Measurements from ENCODE around the gene CNTF.

The CNTF gene

DNA sequence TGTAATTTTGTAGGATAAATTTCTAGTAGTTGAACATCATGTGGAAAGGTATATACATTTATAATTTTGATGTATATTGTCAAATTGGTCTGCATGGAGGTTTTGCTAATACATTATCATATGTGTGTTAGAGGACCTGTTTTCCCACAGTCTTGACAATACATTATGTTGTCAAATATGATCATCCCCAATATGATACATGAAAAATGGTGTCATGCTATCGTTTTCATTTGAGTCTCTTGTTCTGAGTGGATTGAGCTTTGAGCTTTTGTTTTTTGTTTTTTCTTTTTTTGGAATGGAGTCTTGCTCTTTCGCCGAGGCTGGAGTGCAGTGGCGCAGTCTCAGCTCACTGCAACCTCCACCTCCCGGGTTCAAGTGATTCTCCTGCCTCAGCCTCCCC lies 14.1 kb upstream of the CNTF start:
- DNase-seq: no peak

DNA sequence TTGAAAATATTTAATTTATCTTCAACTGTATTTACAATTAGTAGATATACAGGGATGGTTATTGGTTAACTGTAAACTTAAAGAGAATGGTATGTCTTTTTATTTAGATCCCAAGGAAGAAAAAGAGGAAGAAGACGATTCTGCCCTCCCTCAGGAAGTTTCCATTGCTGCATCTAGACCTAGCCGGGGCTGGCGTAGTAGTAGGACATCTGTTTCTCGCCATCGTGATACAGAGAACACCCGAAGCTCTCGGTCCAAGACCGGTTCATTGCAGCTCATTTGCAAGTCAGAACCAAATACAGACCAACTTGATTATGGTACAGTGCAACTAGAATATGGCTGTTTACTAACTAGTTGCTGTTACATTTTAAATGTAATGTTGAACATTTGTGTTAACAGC lies 12.7 kb upstream of the CNTF start:
- DNase-seq: no peak

DNA sequence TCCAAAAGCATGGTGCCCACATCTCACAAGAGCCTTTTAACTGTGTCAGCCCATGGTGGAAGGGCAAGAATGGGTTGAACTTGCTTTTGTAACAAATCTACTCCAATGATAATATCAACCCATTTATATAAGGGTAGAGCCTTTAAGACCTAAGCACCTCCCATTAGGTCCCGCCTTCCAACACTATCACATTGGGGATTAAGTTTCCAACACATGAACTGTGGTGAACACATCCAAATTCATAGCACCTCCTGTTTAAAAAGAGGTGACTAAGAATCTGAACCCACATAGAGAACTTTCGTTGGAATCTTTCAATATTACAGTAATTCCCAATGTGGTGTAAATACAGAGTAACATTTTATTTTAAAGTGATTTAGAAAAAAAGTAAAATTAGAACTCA lies 9.2 kb upstream of the CNTF start:
- no peak for DNase-seq

DNA sequence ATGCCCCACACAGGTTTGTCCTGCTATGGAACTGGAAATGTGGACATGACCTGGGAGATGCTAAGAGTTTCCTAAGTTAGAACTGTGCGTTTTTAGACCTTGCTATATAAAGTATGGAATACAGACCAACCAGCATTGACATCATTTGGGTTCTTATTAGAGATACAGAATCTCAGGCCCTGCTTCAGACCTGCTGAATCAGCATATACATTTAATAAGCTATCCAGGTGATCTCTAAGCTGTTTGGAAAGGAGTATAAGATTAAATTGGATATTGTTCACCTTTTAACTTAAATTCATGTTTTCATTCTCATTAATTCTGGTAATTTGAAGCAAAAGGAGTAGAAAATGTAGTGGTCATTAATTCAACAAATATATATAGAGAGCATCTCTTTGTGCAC lies 6.9 kb upstream of the CNTF start:
- no peak for DNase-seq

DNA sequence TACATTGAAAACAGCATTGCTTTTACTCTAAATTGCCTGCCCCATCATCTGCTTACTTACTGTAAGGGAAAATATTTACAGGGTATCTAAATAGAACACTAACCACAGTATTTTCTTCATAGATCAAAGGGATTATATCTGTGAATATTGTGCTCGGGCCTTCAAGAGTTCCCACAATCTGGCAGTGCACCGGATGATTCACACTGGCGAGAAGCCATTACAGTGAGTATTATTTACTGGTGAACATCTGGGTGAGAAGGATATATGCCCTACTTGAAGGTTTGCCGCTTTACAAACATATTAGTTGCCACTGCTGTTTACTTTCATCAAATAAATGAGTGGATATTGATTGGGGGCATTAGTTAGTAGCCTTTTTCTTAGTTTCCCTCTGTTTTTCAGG lies 5.9 kb upstream of the CNTF start:
- no peak for DNase-seq

DNA sequence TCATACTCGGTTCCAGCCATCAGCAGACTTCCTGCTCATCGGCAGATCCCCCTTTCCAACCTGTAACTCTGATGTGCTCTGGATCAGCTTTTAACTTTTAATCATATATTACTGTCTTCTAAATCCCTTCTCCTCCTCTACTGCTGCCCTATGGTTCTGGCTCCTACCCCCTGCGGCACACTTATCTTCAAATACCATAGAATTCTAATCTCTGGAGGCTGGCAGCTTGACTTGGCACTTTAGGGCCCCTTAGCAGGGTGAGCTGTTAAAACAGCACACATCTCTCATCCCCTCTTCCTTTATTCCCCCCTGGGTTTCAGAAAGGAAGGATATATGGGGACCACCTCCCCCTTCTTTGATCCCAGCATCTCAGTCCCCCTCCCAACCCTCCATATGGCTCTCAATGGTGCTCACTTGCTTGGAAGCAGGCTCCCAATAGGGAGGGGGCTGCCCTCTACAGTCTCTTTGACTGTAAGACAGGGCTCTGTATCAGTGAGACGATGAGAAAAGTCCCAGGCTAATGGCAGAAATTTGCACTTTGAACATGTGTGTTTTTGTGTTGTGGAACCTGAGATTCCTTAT lies 4.4 kb upstream of the CNTF start:
- no peak for DNase-seq

DNA sequence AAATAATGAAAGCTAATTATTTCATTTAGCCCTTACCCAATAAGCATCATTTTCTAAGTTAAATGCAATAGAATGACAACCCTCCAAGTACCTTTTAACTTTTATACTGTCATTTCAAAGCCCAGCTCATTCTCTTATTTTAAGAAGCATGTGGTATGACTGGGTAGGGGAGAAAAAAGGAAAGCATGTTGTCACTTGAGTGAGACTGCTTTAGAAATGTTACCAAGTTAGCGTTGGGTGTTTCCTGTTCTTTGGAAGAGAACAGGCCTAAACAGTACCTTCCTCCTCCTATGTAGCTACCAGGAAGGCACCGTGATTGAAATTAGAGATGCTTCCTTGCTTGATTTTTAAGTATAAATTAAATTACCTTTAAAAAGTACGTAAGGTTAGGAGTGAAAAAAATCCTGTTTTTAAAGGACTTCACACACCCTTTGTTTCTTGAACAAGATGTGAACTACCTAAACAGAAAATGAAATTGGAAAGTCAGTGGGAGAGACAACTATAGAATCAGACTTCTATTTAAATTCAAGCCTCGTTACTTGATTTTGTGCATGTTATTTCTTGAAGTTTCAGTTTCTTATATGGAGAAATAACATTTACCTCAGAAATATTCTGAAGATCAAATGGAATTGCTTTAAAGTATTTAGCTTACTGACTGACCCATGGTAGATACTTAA lies 741 bp upstream of the CNTF start:
- no peak for DNase-seq

DNA sequence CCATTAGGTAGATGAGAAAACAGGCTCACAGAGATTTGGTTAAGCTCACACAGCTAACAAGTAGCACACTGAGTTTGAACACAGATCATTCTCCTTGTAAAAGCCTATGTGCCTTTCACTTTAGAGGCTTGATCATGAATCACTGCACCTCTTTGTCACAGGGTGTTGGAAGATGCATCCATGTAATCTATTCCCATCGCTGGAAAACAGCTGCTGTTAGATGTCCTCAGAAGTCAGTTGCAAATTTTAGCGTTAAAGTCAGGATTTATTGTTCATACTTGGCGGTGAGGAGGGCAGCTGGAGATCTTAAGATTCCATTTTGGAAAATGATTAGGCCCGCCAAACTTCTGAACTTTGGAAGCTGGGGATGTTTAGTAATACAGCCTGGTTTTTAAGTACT lies 2.6 kb downstream of the CNTF start:
- no peak for DNase-seq

DNA sequence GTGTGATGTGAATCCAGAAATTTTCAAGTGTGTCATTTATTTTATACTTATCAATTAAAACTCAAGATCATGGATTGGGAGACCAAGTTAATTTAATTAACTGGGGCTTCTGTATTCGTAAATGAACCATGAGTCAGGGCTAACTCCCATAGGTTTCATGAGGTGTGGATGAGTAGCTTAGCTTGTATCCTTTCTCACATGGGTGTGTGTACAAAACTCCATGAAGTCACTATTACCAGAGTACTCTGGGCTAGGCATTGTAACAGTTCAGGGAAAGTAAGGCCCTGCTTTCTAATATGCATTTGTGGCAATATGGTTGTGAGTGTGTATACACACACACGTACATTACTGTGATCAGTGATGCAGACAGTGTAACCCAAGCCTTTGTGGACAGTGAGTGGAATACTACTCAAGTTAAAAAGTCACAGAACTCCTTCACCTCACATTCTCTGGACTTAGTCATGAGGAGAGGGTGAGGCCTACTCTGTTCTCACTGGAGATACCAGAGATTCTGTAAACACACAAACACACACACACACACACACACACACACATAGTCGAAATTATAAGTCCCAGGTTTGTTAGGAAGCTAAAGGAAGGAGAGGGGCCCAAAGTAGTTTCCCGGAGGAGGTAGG lies 3.5 kb downstream of the CNTF start:
- no peak for DNase-seq

DNA sequence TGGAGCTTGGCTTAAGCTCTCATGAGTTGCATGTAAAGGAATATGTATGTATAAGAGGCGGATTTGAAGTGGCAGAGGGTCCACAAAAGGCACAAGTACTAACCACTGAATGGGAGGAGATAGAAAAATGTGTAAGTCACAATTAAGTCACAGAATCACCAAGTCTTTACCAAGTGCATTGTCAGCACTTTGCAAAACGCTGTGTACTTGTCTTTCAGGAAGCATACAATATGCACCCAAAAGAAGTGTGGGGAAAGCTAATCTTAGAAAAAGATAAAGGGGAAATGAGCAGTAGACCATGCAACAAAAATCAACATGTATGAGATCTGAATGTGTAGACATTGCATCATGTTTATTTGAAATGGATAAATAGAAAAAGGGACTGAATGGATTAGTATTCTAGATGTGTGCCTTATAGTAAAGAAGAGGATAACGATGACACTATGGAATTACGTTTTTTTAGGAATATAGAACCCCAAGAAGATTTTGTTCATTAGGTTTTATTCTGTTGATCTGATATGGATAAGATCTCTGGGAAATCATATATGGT lies 4.5 kb downstream of the CNTF start:
- no peak for DNase-seq

DNA sequence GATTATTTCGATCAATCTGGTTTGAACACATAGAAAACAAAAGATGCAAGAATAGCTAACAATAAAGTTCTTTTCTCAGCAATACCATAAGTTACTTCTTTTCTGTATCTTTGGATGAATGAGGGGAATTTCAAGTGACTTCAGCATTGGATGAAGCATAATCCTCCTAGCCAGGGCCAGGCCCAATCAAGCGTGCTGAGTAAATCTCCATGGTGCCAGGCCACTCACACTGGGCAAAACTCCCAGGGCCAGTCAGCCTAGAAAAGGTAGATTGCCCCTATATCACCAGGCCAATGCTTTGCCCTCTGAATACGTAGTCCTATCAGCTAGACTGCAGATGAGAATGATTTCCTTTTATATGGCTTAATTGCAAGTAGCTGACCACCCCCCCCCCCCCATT lies 6.0 kb downstream of the CNTF start:
- no peak for DNase-seq

DNA sequence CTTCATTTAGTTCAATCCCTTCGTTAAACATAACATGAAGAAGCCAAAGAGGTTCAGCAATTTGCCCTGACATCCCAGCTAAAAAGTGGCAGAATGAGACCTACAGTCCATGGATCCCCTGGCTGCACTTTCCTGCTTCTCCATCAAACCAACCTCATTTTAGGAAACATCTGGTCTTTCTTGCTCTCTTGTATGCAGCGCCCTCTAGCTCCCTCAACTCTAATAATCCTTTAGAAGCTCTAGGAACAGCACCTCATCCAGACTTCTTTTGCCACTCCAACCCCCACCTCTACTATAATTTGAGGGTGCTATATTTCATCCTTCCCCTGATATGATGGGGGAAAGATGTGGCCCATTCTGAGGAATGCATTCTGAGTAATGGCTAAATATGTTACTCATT lies 7.4 kb downstream of the CNTF start:
- no peak for DNase-seq

DNA sequence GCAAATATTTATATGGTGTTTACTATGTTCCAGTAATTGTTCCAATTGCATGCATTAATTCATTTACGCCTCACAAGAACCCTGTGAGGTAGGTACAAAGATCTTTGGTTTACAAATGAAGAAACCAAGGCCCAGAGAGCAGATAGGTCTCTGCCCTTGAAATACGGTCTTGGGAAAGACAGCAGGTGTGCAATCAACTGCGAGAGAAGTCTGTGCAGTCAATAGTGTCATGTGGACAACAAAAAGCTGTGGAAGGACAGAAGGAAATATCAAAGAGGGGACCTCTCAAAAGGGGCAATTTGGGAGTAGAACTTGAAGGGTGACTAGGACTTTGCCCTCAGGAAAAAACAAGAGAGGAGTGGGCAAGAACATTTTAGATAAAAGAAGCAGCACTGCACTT lies 8.9 kb downstream of the CNTF start:
- no peak for DNase-seq

DNA sequence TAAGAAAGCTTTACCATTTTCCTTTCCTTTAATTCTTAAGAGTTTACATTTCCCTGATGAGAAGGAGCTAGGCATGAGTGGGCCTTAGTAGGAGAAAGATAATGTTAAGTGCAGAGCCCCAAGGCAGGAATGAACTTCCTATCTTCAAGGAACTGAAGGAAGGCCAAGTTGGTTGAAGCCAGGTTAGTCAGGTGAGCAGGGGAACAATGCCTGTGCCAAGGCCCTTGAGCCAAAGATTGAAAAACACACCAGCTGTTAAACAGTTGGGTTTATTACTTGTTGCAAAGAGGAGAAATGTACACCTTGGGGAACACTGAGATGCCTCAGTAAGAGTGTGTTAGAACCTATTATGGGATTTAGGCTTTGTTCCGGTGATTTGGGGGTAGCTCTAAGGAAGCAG lies 10.0 kb downstream of the CNTF start:
- DNase-seq: no peak

DNA sequence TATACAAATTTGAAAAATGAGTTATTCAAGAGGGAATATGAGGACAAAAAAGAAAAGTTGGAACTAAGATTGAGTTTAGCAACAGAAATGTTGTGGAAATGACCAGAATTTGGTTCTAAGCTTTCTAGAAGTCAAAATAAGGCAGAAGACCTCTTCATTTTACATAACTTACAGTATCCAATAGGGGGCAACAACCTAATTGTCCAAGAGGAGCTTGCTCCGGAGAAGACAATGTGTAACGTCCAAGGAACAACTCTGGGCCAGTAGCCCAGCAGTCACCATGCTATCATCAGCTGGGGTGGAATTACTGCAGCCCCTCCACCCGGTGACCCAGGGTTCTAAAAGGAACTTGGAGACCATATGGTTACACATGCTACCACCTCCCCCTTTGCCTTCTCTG lies 14.1 kb downstream of the CNTF start:
- no peak for DNase-seq

DNA sequence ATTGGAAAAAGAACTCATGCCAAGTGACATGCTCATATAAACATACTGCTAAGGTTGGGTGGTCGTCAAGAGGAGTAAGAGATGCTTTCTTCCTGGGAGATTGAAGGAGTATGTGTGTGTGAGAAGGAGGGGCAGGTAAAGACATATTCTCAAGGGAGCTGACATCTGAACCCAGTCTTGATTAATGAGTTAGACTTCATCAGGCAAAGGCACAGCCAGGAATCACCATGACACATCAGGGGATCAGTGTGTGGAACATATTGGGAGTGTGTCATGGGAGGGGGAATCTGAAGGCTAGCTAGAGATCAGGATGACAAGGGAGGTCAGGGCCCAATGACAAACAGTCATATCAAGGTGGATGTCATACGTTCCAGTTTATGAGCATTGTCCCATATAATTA lies 14.9 kb downstream of the CNTF start:
- DNase-seq: no peak

DNA sequence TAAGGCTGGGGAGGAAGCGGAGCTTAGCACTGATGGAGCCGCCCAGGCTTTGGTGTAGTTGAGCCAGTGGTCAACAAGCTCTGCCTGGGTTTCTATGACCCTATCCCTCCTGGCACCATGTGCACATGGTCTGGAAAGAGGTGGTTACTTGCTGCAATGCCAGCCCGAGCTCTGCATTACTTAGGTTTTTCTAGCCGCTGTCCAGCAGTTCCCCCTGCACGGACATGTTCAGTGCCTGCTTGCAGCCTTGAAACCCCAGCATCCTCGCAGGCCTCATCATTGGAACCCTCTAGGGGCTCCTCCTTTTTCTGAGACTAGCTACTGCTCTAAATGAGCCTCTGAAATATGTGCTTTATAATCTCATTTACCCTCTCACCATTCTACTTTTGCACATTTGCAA lies 16.6 kb downstream of the CNTF start:
- no peak for DNase-seq

DNA sequence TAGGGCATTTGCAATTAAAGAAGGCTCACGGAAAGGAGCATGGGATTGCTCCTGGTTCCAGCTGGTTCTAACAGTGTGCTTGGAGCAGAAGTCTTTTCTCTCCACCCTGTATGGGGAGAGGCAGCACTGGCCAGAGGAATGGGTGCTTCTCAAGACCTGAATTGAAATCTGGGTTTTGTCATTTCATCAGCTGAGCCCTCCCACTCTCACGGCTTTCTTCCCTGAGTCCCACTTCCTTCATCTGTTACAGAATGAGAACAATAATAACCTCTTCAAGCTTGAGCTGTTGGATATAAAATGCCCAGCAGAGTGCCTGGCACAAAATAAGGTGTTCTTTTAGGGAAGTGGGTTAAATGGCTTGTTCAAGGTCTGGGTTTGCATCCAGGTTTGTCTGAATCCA lies 17.2 kb downstream of the CNTF start:
- no peak for DNase-seq

DNA sequence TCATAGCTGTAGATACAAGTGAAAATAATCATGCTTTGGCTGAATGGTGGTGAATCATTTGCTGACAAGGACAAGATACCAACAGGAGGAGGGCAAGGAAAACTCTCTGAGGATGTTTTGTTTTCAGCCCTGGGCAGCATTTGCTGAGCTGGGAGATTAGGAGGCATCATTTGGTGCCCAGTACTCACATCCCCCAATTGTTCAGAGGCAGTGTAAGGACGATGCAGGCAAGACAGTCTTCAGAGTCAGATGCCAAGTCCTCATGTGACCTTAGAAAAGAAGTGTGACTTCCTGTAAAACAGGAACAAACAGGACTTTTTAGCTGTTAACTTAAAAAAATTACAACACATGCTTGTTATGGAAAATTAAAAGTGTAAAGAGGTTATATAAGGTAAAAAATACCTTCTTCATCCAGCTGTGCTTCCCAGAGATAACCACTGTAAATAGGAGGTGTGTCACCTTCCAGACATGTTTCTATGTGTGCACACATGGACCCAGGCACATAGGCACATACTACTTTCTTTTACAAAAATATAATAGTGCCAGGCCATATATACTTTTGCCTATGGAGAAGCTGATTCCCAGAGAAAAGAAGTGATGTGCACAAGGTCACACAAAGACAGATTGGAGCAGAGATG lies 18.0 kb downstream of the CNTF start:
- DNase-seq: no peak

DNA sequence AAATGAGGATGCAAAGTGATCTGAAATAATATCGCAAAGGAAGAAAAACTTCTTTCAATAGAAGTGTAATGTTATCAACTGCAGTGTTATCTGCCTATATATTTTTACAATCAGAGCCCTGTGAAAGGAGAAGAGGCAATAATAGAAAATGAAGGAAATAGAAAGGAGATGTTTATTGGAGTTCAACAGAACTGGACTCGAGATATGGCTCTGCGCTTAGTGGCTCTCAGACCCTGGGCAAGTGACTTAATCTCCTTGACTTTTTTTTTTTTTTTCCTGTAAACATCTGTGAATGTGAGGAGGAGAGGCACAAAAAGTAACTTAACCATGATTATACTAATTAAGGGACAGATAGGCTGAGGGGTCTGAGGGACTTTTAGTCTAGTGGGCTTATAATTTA lies 18.9 kb downstream of the CNTF start:
- DNase-seq: no peak

DNA sequence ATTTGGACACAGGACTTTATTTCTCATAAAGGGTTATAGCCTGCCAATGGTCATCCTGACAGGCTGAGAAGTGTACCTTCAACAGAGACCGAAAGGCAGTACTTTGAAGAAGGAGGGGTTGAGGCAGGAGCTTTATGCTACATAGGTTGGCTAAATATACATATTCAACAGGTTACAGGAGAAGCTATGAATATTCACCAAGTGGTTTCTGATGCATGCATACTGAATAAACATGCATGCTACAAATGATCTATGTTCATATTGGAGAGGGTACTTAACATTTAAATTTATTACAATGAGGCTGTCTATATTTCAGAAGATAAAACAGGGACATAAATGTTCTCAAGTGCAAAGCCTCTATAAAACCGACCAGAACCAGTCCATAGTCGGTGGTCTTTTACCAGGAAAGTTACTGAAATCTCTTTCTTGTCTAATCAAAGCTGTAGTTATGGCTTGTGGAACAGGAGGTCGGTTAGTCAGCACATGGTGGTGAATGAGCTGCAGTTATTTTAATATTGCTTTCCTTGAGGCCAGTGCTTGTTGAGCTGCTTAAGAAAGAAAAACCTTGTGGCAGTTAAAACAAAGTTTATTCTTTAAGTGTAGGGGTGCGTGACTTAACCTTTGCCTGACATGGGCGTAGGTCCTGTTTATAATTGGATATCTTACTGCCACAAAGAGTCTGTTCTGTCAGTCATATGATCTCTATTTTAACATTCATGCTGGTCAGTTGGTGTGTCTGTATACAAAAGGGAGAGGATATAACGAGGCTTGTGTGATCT lies 19.5 kb downstream of the CNTF start:
- no peak for DNase-seq

DNA sequence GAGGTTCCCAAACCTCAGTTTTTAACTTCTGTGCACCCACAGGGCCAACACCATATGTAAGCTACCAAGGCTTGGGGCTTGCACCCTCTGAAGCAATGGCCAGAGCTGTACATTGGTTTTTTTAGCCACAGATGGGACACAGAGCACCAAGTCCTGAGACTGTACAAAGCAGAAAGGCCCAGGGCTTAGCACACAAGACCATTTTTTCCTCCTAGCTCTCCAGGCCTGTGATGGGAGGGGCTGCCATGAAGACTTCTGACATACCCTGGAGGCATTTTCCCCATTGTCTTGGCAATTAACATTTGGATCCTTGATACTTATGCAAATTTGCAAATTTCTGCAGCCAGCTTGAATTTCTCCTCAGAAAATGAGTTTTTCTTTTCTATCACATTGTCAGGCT lies 23.4 kb downstream of the CNTF start:
- no peak for DNase-seq

DNA sequence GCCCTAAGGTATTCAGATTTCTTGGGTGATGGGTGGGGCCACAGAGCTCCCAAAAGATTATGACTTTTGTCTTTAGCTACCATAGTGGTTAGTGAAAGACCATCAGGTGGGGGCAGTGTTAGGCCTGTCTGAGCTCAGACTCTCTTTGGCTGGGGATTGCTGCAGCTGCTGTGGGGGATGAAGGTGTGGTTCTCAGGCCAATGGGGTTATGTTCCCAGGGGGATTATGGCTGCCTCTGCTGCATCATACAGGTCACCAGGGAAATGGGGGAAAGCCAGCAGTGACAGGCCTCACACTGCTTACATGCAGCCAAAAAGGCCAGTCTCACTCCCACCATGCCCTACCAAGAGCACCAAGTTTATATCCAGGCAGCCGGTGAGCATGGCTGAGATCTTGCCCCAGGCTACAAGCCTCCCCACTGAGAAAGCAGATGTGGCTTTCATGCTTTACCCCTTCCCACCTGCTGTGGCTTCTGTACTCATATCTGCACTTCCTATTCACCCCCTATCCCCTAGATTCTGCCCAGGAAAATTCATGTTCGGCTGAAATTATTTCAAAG lies 24.8 kb downstream of the CNTF start:
- DNase-seq: no peak

Measured in DMS153 (cell line).